HEK293 (cell line): Measurements from ENCODE around the gene TMEM81.

ENCODE experiments used
- CTCF ChIA-PET: fragments of 350-600 bp; formaldehyde crosslinking; extraction: SDS; loops from one replicate; lab custom pipeline; 2021; ENCODE audit warnings: antibody characterized with exemption; lab: Yijun Ruan, JAX
- POLR2A ChIA-PET: fragments of 300-600 bp; formaldehyde crosslinking; extraction: SDS; loops from one replicate; lab custom pipeline; 2020; ENCODE audit warnings: antibody characterized with exemption, inconsistent platforms; lab: Yijun Ruan, JAX
- H3K27ac ChIP-seq: fragments of 200-500 bp; sonication (Bioruptor generic); 2 replicates; pipeline ENCODE4 v1.5.1; 2014; ENCODE audit warnings: low read depth, low read length, control low read depth, inconsistent platforms; ENCODE audit errors: extremely low read depth
- H3K36me3 ChIP-seq, 2 experiments: fragments of 200-500 bp in 1 of 2; sonication (Bioruptor generic) in 1 of 2; 1 replicate in 1 of 2; 2 replicates in 1 of 2; pipeline ENCODE4 v1.5.1; 2014 to 2017; ENCODE audit warnings: inconsistent platforms in 2 of 2, low read length in 2 of 2; ENCODE audit not compliant: control insufficient read depth in 2 of 2, insufficient read depth in 1 of 2
- H3K4me1 ChIP-seq: fragments of 200-500 bp; sonication (Bioruptor generic); 2 replicates; pipeline ENCODE4 v1.5.1; 2014; ENCODE audit warnings: mild to moderate bottlenecking, low read length, inconsistent platforms; ENCODE audit not compliant: control insufficient read depth, insufficient read depth
- H3K4me3 ChIP-seq: 2 replicates; pipeline ENCODE4 v1.5.1; 2011; ENCODE audit warnings: low read depth, mild to moderate bottlenecking, control low read depth, low read length, moderate library complexity
- H3K9me3 ChIP-seq: fragments of 200-500 bp; sonication (Bioruptor generic); 2 replicates; pipeline ENCODE4 v1.5.1; 2014; ENCODE audit warnings: low read depth, low read length, inconsistent platforms; ENCODE audit not compliant: control insufficient read depth, insufficient read depth
- BCL11A ChIP-seq: fragments of 450-650 bp; formaldehyde crosslinking; IDR thresholded peaks from 2 replicates; pipeline ENCODE4 v1.5.1; 2016; ENCODE audit warnings: low read depth, missing biosample characterization, missing genetic modification characterization
- CTCF ChIP-seq: fragments of 450-650 bp; formaldehyde crosslinking; IDR thresholded peaks from 2 replicates; pipeline ENCODE4 v1.5.1; 2016; ENCODE audit warnings: missing biosample characterization, missing genetic modification characterization
- ELK4 ChIP-seq: IDR thresholded peaks from 2 replicates; pipeline ENCODE4 v1.6.1; 2011; ENCODE audit warnings: mild to moderate bottlenecking, low read depth, low read length, borderline replicate concordance
- IKZF3 ChIP-seq: fragments of 450-650 bp; IDR thresholded peaks from 2 replicates; pipeline ENCODE4 v1.5.0; 2018; ENCODE audit warnings: missing biosample characterization, mild to moderate bottlenecking, missing genetic modification characterization, moderate library complexity
- KLF7 ChIP-seq: fragments of 450-650 bp; formaldehyde crosslinking; IDR thresholded peaks from 2 replicates; pipeline ENCODE4 v1.5.1; 2016; ENCODE audit warnings: missing biosample characterization, missing genetic modification characterization, borderline replicate concordance
- OSR2 ChIP-seq: fragments of 450-650 bp; formaldehyde crosslinking; IDR thresholded peaks from 2 replicates; pipeline ENCODE4 v1.5.1; 2016; ENCODE audit warnings: missing biosample characterization, missing genetic modification characterization
- SCRT1 ChIP-seq: fragments of 450-650 bp; formaldehyde crosslinking; IDR thresholded peaks from 2 replicates; pipeline ENCODE4 v1.5.1; 2016; ENCODE audit warnings: missing biosample characterization, missing genetic modification characterization, borderline replicate concordance
- SCRT2 ChIP-seq: fragments of 450-650 bp; formaldehyde crosslinking; IDR thresholded peaks from 2 replicates; pipeline ENCODE4 v1.5.1; 2016; ENCODE audit warnings: missing biosample characterization, missing genetic modification characterization
- ZBTB7A ChIP-seq: fragments of 450-650 bp; formaldehyde crosslinking; IDR thresholded peaks from 2 replicates; pipeline ENCODE4 v1.5.1; 2016; ENCODE audit warnings: low read depth, missing biosample characterization, missing genetic modification characterization
- ZNF10 ChIP-seq: fragments of 450-650 bp; formaldehyde crosslinking; IDR thresholded peaks from 2 replicates; pipeline ENCODE4 v1.5.1; 2017; ENCODE audit warnings: missing biosample characterization, missing genetic modification characterization
- ZNF112 ChIP-seq: fragments of 450-650 bp; formaldehyde crosslinking; IDR thresholded peaks from 2 replicates; pipeline ENCODE4 v1.5.0; 2017; ENCODE audit warnings: missing biosample characterization, missing genetic modification characterization
- ZNF202 ChIP-seq: fragments of 450-650 bp; formaldehyde crosslinking; IDR thresholded peaks from 2 replicates; pipeline ENCODE4 v1.5.1; 2016; ENCODE audit warnings: missing biosample characterization, missing genetic modification characterization, borderline replicate concordance
- ZNF274 ChIP-seq, 2 experiments: fragments of 200-500 bp in 1 of 2; fragments of 450-650 bp in 1 of 2; sonication (Bioruptor generic) in 1 of 2; formaldehyde crosslinking in 1 of 2; IDR thresholded peaks; 2 replicates each; pipeline versions ENCODE4 v1.5.1 to v1.6.1; 2014 to 2016; ENCODE audit warnings: borderline replicate concordance in 1 of 2, inconsistent platforms in 1 of 2, low read length in 1 of 2, missing biosample characterization in 1 of 2, missing genetic modification characterization in 1 of 2
- ZNF433 ChIP-seq: fragments of 450-650 bp; formaldehyde crosslinking; IDR thresholded peaks from 2 replicates; pipeline ENCODE4 v1.5.1; 2016; ENCODE audit warnings: missing biosample characterization, missing genetic modification characterization, low read depth
- ZNF670 ChIP-seq: fragments of 450-650 bp; formaldehyde crosslinking; IDR thresholded peaks from 2 replicates; pipeline ENCODE4 v1.5.1; 2016; ENCODE audit warnings: missing biosample characterization, missing genetic modification characterization, low read depth
- ZNF837 ChIP-seq: fragments of 450-650 bp; formaldehyde crosslinking; IDR thresholded peaks from 2 replicates; pipeline ENCODE4 v1.5.1; 2016; ENCODE audit warnings: missing biosample characterization, missing genetic modification characterization
- ZSCAN18 ChIP-seq: fragments of 450-650 bp; formaldehyde crosslinking; IDR thresholded peaks from 2 replicates; pipeline ENCODE4 v1.5.1; 2016; ENCODE audit warnings: missing biosample characterization, missing genetic modification characterization
- ZSCAN23 ChIP-seq: fragments of 450-650 bp; formaldehyde crosslinking; IDR thresholded peaks from 2 replicates; pipeline ENCODE4 v1.5.1; 2016; ENCODE audit warnings: missing biosample characterization, missing genetic modification characterization
- TF ChIP-seq, protein P1 (sequence below): fragments of 450-650 bp; formaldehyde crosslinking; IDR thresholded peaks from 2 replicates; pipeline ENCODE4 v1.5.1; 2016; ENCODE audit warnings: missing biosample characterization, missing genetic modification characterization
- TF ChIP-seq, protein P2 (sequence below): fragments of 450-650 bp; formaldehyde crosslinking; IDR thresholded peaks from 2 replicates; pipeline ENCODE4 v1.5.1; 2017; ENCODE audit warnings: missing biosample characterization, missing genetic modification characterization

TMEM81 gene

GRCh38 chr1:205044741-205045140 lies 39.5 kb downstream of the TMEM81 start:
- Histone ChIP-seq H3K27ac (no peak overlapping the region), H3K4me1 (no peaks in the 10 kb centered on the region), H3K9me3 (no peaks in the 10 kb centered on the region), H3K4me3 (no peak overlapping the region), H3K36me3 (no peaks in the 10 kb centered on the region)
- TF ChIP-seq ZNF274 (IDR thresholded peaks at IDR 0.05; ENCODE audit: low read length) (no peak), ZNF274 (tag by site-specific recombination; IDR thresholded peaks at IDR 0.05; ENCODE audit: borderline replicate concordance) (no peak), SCRT1 (tag by site-specific recombination) (peak; percentile 40; the same call in 1 of the 2 replicates), SCRT2 (tag by site-specific recombination) (peak; percentile 45; the same call in 1 of the 2 replicates), BCL11A (no peak)
- TF ChIP-seq, protein P1, sequence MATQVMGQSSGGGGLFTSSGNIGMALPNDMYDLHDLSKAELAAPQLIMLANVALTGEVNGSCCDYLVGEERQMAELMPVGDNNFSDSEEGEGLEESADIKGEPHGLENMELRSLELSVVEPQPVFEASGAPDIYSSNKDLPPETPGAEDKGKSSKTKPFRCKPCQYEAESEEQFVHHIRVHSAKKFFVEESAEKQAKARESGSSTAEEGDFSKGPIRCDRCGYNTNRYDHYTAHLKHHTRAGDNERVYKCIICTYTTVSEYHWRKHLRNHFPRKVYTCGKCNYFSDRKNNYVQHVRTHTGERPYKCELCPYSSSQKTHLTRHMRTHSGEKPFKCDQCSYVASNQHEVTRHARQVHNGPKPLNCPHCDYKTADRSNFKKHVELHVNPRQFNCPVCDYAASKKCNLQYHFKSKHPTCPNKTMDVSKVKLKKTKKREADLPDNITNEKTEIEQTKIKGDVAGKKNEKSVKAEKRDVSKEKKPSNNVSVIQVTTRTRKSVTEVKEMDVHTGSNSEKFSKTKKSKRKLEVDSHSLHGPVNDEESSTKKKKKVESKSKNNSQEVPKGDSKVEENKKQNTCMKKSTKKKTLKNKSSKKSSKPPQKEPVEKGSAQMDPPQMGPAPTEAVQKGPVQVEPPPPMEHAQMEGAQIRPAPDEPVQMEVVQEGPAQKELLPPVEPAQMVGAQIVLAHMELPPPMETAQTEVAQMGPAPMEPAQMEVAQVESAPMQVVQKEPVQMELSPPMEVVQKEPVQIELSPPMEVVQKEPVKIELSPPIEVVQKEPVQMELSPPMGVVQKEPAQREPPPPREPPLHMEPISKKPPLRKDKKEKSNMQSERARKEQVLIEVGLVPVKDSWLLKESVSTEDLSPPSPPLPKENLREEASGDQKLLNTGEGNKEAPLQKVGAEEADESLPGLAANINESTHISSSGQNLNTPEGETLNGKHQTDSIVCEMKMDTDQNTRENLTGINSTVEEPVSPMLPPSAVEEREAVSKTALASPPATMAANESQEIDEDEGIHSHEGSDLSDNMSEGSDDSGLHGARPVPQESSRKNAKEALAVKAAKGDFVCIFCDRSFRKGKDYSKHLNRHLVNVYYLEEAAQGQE (tag by site-specific recombination) = peak; percentile 96
- POLR2A ChIA-PET = no interaction called here
- CTCF ChIA-PET = interaction anchor here (0.7 kb wide), 1 partner anchor 43 kb away, joined by 5 read pairs; no protein-coding TSS in a partner anchor

- TF ChIP-seq CTCF (tag by site-specific recombination) (no peak), ZNF433 (no peak), ZNF202 (no peak), ZSCAN23 (tag by site-specific recombination) (no peak), ZNF837 (tag by site-specific recombination) (no peak), ZNF112 (tag by site-specific recombination) (no peak)
- Histone ChIP-seq H3K9me3 (no peaks in the 10 kb centered on the region), H3K27ac (no peak overlapping the region), H3K4me1 (no peaks in the 10 kb centered on the region), H3K4me3 (no peak overlapping the region), H3K36me3 (no peaks in the 10 kb centered on the region)
- POLR2A ChIA-PET = no interaction called here
- CTCF ChIA-PET = interaction anchor here (0.6 kb wide), 1 partner anchor 17 kb away, joined by 4 read pairs; no protein-coding TSS in a partner anchor
Observed at GRCh38 chr1:205043866-205044265, 40.4 kb downstream of the TMEM81 start.

GRCh38 chr1:205042911-205043806 lies 41.1 kb downstream of the TMEM81 start, which contains the start of gene CNTN2:
CNTN2 (plus strand) TSS chr1:205043212; CDS start chr1:205053186, 9,974 bp downstream.
- ChIA-PET POLR2A (no interaction called here), CTCF (interaction anchor here (0.6 kb wide), 1 partner anchor 18 kb away, joined by 4 read pairs; no protein-coding TSS in a partner anchor)
- no peaks in the 10 kb centered on the region for H3K4me1 ChIP-seq
- no peak within 1 kb of the TSS for H3K27ac ChIP-seq
- no peaks in the 10 kb centered on the region for H3K36me3 ChIP-seq
- no peak within 1 kb of the TSS for H3K4me3 ChIP-seq
- no peaks in the 10 kb centered on the region for H3K9me3 ChIP-seq
- TF ChIP-seq, protein P2, sequence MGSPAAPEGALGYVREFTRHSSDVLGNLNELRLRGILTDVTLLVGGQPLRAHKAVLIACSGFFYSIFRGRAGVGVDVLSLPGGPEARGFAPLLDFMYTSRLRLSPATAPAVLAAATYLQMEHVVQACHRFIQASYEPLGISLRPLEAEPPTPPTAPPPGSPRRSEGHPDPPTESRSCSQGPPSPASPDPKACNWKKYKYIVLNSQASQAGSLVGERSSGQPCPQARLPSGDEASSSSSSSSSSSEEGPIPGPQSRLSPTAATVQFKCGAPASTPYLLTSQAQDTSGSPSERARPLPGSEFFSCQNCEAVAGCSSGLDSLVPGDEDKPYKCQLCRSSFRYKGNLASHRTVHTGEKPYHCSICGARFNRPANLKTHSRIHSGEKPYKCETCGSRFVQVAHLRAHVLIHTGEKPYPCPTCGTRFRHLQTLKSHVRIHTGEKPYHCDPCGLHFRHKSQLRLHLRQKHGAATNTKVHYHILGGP = no peak
- no peak for TF ChIP-seq IKZF3 (tag by site-specific recombination)
- no peak for TF ChIP-seq ELK4
- TF ChIP-seq OSR2 = no peak
- no peak for TF ChIP-seq KLF7 (tag by site-specific recombination)
- TF ChIP-seq ZSCAN18 = no peak
- no peak for TF ChIP-seq ZNF670
- TF ChIP-seq ZNF10 (tag by site-specific recombination) = no peak
- no peak for TF ChIP-seq ZBTB7A (tag by site-specific recombination)
